Peyer's patch (tissue), 4 donors: ENCODE data around the gene MAX. TPM values are rescaled to one million over a fixed set of nuclear protein-coding genes. Genes with fewer than 3 reads are reported as not detected.

Experiments used
- DNase-seq, 3 donors: peaks; one replicate each; pipeline ENCODE4 v3.0.0-alpha.2; 2017 to 2019
- H3K27ac ChIP-seq, 4 donors: fragments of 200-600 bp; sonication (generic); one replicate each; pipeline ENCODE4 v1.5.1; 2016 to 2019
- H3K27me3 ChIP-seq, 2 donors: fragments of 200-600 bp; sonication (generic); one replicate each; pipeline ENCODE4 v1.5.1; 2019
- H3K36me3 ChIP-seq, 3 donors: fragments of 200-600 bp; sonication (generic); one replicate each; pipeline ENCODE4 v1.5.1; 2016 to 2019
- H3K4me1 ChIP-seq, 4 donors: fragments of 200-600 bp; sonication (generic); one replicate each; pipeline ENCODE4 v1.5.1; 2016 to 2019
- H3K4me3 ChIP-seq, 4 donors: fragments of 200-600 bp; sonication (generic); 1 replicate in 3 of 4; 2 replicates in 1 of 4; pipeline ENCODE4 v1.5.1; 2016 to 2019; ENCODE audit warnings: mild to moderate bottlenecking in 1 of 4
- H3K9me3 ChIP-seq, 4 donors: fragments of 200-600 bp; sonication (generic); one replicate each; pipeline ENCODE4 v1.5.1; 2016 to 2019; ENCODE audit warnings: mild to moderate bottlenecking in 1 of 4
- POLR2A ChIP-seq, 2 donors: fragments of 450-650 bp; IDR thresholded peaks; one replicate each; pipeline ENCODE4 v1.5.1; 2017; ENCODE audit warnings: antibody characterized with exemption in 2 of 2, mild to moderate bottlenecking in 2 of 2, moderate library complexity in 2 of 2
- total RNA-seq, 4 donors: library from RNA; depleted of rRNA; stranded (reverse); fragments of >200 nt; gene quantifications; one replicate each; pipeline ENCODE4 v1.1.0, GENCODE V29; 2016
- TF ChIP-seq, protein P1 (sequence below), 6 experiments: fragments of 450-650 bp in 4 of 6; fragments of 200-600 bp in 2 of 6; sonication (generic) in 1 of 6; IDR thresholded peaks; one replicate each; pipeline ENCODE4 v1.5.1; 2017 to 2019; ENCODE audit warnings: antibody characterized with exemption in 6 of 6, mild to moderate bottlenecking in 3 of 6, moderate library complexity in 1 of 6

MAX gene
- total RNA-seq, 4 donors from 2014 or later = 52.8 to 86.8 (median 74.2) TPM

DNA sequence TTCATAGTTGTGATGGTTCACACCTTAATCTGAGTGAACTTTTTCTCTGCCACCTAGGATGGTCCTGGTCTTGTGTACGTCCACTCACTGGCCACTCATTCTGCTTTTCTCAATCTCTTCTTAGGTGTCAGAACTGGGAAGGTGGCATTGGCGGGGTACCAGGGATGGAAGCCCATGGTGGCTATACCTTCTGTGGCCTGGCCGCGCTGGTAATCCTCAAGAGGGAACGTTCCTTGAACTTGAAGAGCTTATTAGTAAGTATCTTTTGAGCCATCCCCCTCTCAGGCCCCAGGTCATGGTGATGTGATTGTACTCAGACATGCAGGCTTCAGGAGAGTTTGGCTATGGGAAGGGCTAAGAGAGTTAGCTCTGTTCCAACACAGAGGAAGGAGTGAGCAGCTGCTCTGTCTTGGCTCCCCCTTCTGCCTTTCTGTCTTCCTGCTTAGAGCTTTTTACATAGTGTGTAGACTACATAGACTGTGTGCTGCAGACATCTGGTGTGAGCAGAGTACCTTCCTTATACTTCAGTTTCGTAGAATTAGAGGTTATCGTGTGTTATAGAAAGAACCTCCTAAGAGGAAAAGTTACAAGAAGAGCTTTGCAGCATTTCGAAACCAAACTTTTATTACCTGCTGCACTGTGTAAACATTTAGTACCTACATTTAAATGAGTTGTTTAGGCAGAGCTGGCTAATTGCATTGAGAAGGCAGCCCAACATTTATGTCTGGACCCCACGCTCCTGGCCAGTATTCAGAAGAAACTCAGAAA is 61.5 kb downstream of the MAX start:
- DNase-seq = no peak
- TF ChIP-seq, protein P1, sequence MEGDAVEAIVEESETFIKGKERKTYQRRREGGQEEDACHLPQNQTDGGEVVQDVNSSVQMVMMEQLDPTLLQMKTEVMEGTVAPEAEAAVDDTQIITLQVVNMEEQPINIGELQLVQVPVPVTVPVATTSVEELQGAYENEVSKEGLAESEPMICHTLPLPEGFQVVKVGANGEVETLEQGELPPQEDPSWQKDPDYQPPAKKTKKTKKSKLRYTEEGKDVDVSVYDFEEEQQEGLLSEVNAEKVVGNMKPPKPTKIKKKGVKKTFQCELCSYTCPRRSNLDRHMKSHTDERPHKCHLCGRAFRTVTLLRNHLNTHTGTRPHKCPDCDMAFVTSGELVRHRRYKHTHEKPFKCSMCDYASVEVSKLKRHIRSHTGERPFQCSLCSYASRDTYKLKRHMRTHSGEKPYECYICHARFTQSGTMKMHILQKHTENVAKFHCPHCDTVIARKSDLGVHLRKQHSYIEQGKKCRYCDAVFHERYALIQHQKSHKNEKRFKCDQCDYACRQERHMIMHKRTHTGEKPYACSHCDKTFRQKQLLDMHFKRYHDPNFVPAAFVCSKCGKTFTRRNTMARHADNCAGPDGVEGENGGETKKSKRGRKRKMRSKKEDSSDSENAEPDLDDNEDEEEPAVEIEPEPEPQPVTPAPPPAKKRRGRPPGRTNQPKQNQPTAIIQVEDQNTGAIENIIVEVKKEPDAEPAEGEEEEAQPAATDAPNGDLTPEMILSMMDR (IDR thresholded peaks at IDR 0.05) = no peak
- TF ChIP-seq POLR2A (IDR thresholded peaks at IDR 0.05) = no peak

DNA sequence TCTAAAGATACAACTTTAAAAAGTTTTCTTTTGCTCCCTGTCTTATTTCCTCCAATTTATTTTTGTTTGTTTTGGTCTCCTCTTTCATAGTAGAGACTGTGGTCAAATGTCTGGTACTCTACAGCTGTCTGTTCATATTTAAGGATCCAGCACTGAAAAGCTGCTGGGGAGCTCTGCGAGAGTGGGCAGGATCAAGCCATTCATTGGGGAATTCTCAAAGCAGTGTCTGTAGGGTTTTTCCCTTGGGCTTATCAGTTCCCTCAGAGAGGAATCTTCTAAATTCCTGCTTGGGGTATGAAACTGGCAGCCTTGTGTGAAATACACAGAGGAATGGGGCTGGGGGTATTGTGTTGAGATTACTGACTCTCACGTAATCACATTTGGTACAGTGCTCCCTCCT is 63.4 kb downstream of the MAX start:
- TF ChIP-seq POLR2A (IDR thresholded peaks at IDR 0.05) = no peak
- TF ChIP-seq, protein P1 (IDR thresholded peaks at IDR 0.05) = no peak
- Histone ChIP-seq H3K27me3 (no peaks in the 10 kb centered on the region), H3K36me3 (peaks cover 0 to 11% (median 0%) of the 10 kb centered on the region in 3 donors), H3K27ac (no peak overlapping the region), H3K4me1 (no peaks in the 10 kb centered on the region), H3K9me3 (no peaks in the 10 kb centered on the region), H3K4me3 (no peak overlapping the region)
- DNase-seq = no peak

More for the DNA sequence above, 61.5 kb downstream of the MAX start:
- H3K9me3 ChIP-seq = no peaks in the 10 kb centered on the region
- no peaks in the 10 kb centered on the region for H3K27me3 ChIP-seq
- H3K4me1 ChIP-seq = no peaks in the 10 kb centered on the region
- no peak overlapping the region for H3K27ac ChIP-seq
- H3K36me3 ChIP-seq = peaks cover 0 to 20% (median 0%) of the 10 kb centered on the region in 3 donors
- no peak overlapping the region for H3K4me3 ChIP-seq

DNA sequence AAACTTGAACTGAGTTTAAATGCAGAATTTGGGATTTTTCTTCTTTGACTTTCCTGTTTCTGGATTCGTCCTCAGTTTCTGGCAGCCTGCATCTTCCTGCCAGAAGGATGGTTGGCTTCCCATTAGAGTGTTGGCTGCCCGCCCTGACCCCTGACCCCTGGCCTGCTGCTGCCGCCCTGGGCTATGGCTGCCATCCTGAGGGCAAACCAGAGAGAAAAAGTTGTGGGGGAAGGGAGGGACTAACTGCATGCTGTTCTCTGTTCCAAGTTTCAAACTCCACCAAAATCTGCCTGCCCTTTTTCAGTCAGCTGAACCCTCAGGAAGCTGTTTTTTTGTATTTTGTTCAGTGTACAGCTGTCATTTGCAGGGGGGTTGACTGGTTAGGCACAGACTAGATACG is 67.3 kb downstream of the MAX start:
- H3K27ac ChIP-seq = no peak overlapping the region
- no peaks in the 10 kb centered on the region for H3K27me3 ChIP-seq
- no peak overlapping the region for H3K4me3 ChIP-seq
- peaks cover 0 to 18% (median 0%) of the 10 kb centered on the region in 3 donors for H3K36me3 ChIP-seq
- TF ChIP-seq POLR2A (IDR thresholded peaks at IDR 0.05) = no peak
- TF ChIP-seq, protein P1 (IDR thresholded peaks at IDR 0.05) = no peak
- no peak for DNase-seq
- no peaks in the 10 kb centered on the region for H3K4me1 ChIP-seq
- no peaks in the 10 kb centered on the region for H3K9me3 ChIP-seq

DNA sequence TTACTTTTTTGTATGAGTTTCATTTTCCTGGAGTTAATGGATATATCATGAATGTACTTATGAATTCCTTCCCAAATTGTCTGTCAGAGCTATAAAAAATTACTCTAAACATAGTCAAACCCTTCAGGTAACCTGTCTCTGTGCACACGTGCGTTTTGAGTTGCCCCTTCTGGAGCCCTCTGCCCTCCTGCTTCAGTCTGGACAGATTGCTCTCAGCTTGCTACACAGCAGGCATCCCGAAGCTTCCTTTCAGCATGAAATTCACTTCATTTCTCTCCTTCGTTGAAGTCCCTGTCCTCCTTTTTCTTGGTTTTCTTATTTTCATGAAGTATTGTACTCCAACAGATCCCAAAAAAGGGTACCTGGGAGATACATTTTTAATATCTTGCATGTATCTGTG is 68.3 kb downstream of the MAX start:
- H3K4me1 ChIP-seq = no peaks in the 10 kb centered on the region
- no peak overlapping the region for H3K4me3 ChIP-seq
- no peak for DNase-seq
- H3K36me3 ChIP-seq = peaks cover 0 to 18% (median 0%) of the 10 kb centered on the region in 3 donors
- TF ChIP-seq POLR2A (IDR thresholded peaks at IDR 0.05) = no peak
- TF ChIP-seq, protein P1 (IDR thresholded peaks at IDR 0.05) = no peak
- H3K27ac ChIP-seq = no peak overlapping the region
- no peaks in the 10 kb centered on the region for H3K27me3 ChIP-seq
- H3K9me3 ChIP-seq = no peaks in the 10 kb centered on the region

DNA sequence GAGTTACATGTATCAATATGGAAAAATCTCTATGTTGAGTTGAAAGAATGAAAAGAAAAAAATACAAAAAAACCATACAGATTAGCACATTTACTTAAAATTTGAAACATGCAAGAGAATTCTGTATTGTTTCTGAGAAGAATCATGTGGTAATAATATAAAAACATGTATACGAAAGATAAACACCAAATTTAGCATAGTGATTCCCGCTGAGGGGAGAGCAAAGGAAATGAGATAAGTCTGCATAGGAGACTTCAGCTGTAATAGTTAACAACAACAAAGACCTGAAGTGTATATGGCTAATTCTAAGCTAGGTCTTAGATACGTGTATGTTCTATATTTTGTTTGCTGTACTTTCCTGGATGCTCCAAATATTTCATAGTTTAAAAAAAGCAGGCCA is 69.1 kb downstream of the MAX start:
- no peak for DNase-seq
- TF ChIP-seq POLR2A (IDR thresholded peaks at IDR 0.05) = no peak
- TF ChIP-seq, protein P1 (IDR thresholded peaks at IDR 0.05) = no peak
- Histone ChIP-seq H3K36me3 (peaks cover 0 to 21% (median 0%) of the 10 kb centered on the region in 3 donors), H3K4me1 (peaks cover 0 to 6% (median 0%) of the 10 kb centered on the region in 4 donors), H3K27ac (no peak overlapping the region), H3K27me3 (no peaks in the 10 kb centered on the region), H3K9me3 (no peaks in the 10 kb centered on the region), H3K4me3 (no peak overlapping the region)
